SK-N-DZ (cell line): Measurements from ENCODE around the gene PLK1. TPM values are rescaled to one million over a fixed set of nuclear protein-coding genes. Genes with fewer than 3 reads are reported as not detected.
"Not testable (repeated sequence)": the region's sequence is repeated elsewhere in the genome, so short reads cannot be mapped to it uniquely, and the experiment has no call there.

ENCODE experiments used
- DNase-seq: peaks from one replicate; pipeline ENCODE4 v3.0.0-alpha.2; 2015; ENCODE audit warnings: low spot score
- polyA plus RNA-seq, 2 experiments: library from polyadenylated mRNA; depleted of rRNA; stranded (reverse); fragments of >200 nt; gene quantifications; 2 replicates each; pipeline ENCODE4 v1.2.3, GENCODE V29; 2014

The PLK1 gene
- 107 and 112 TPM in 2 replicates for polyA plus RNA-seq (2014; cell fraction: cytosol; rRNA removed)
- polyA plus RNA-seq (2014; cell fraction: nucleus; rRNA removed), result 61.1 and 103 TPM in 2 replicates

- peak; percentile 89 for DNase-seq
These were observed at the start of gene PLK1 for GRCh38 chr16:23678430-23679273. Gene PLK1, plus strand, starts transcription at chr16:23678889. Its CDS starts 44 bp downstream, at chr16:23678933.

- no peak for DNase-seq
These were observed 49.2 kb upstream of the PLK1 start for GRCh38 chr16:23629516-23629915.

- not testable (repeated sequence) for DNase-seq
These were observed 46.8 kb upstream of the PLK1 start for GRCh38 chr16:23631874-23632273.

GRCh38 chr16:23634461-23635036 is 44.1 kb upstream of the PLK1 start:
- no peak for DNase-seq

GRCh38 chr16:23635958-23636357 is 42.7 kb upstream of the PLK1 start:
- DNase-seq, result no peak

- DNase-seq, result no peak
These were observed 38.1 kb upstream of the PLK1 start for GRCh38 chr16:23640615-23640930.

GRCh38 chr16:23640931-23641765 is 37.5 kb upstream of the PLK1 start, which contains the start of the genes DCTN5 and PALB2:
Gene DCTN5, plus strand, starts transcription at chr16:23641466. Its CDS starts 77 bp downstream, at chr16:23641543.
Gene PALB2, minus strand, starts transcription at chr16:23641310. Its CDS starts 153 bp downstream, at chr16:23641157.
- peak; percentile 92 for DNase-seq

- DNase-seq, result no peak
These were observed 36.4 kb upstream of the PLK1 start for GRCh38 chr16:23642246-23642774.

- DNase-seq, result no peak
These were observed 27.8 kb upstream of the PLK1 start for GRCh38 chr16:23650674-23651416.

- DNase-seq, result no peak
These were observed 26.7 kb upstream of the PLK1 start for GRCh38 chr16:23651943-23652468.

GRCh38 chr16:23663918-23664317 is 14.8 kb upstream of the PLK1 start:
- DNase-seq, result no peak

GRCh38 chr16:23666571-23667354 is 11.9 kb upstream of the PLK1 start:
- no peak for DNase-seq

- no peak for DNase-seq
These were observed 11.4 kb upstream of the PLK1 start for GRCh38 chr16:23667355-23667659.

GRCh38 chr16:23668225-23668624 is 10.5 kb upstream of the PLK1 start:
- DNase-seq, result no peak

- no peak for DNase-seq
These were observed 9.8 kb upstream of the PLK1 start for GRCh38 chr16:23668873-23669272.

- no peak for DNase-seq
These were observed 8.4 kb upstream of the PLK1 start for GRCh38 chr16:23670137-23670776.

GRCh38 chr16:23673971-23674614 is 4.6 kb upstream of the PLK1 start:
- no peak for DNase-seq

GRCh38 chr16:23676924-23677480 is 1.7 kb upstream of the PLK1 start:
- no peak for DNase-seq
